GM19438 (cell line): ENCODE measurements around the gene DLG4.

ENCODE experiments used
- ATAC-seq: cut with Tn5 transposase; IDR thresholded peaks from one replicate; pipeline ENCODE4 v1.9.1; 2021; ENCODE audit warnings: low read depth; ENCODE audit not compliant: unreplicated experiment

The DLG4 gene

DNA sequence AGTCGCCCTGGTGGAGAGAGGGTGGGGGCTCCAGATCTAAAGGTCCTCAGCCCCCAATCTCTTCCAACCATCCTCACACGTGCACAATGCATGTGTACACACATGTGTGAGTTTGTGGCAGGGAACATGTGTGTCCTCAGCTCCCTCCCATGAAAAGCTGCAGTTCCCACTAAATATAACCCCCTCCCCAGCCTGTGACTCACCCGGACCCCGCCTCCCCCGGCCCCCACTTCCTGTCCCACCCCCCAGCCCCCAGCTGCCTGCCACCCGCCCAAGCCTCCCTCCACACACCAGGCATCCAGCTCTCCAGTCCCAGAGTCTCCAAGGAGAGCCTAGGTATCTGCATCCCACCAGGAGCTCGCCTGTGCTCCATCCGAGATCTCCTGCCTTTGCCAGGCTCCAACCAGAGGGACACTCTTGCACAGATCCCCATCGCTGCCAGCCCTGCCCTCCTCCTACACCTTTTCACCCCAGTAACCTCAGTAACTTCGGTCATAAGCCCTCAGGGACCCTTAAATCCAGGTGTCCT, 3.9 kb downstream of the DLG4 start:
- no peak for ATAC-seq

DNA sequence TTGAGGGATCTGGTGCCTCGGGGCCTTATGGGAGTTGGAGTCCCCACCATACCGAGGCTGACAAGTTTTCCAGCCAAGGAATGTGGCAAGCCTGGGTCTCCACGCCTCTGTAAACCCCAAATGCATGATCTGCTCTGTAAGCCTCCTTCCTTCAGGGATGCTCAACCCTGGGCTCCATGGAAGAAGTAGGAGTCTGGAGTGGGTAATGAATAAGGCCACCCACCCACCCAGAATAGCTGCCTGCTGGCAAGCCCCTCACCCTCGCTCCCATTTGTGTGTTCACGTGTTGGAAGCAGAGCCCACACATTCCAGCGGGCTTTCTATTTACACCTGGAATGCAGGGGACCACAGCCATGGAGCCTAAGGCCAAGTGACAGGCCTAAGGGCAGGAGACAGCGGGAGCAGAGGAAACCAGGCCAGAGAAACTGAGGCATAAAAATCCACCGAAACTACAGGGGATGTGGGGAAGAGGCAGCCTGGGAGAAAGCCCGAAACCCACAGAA, 4.4 kb downstream of the DLG4 start:
- no peak for ATAC-seq

DNA sequence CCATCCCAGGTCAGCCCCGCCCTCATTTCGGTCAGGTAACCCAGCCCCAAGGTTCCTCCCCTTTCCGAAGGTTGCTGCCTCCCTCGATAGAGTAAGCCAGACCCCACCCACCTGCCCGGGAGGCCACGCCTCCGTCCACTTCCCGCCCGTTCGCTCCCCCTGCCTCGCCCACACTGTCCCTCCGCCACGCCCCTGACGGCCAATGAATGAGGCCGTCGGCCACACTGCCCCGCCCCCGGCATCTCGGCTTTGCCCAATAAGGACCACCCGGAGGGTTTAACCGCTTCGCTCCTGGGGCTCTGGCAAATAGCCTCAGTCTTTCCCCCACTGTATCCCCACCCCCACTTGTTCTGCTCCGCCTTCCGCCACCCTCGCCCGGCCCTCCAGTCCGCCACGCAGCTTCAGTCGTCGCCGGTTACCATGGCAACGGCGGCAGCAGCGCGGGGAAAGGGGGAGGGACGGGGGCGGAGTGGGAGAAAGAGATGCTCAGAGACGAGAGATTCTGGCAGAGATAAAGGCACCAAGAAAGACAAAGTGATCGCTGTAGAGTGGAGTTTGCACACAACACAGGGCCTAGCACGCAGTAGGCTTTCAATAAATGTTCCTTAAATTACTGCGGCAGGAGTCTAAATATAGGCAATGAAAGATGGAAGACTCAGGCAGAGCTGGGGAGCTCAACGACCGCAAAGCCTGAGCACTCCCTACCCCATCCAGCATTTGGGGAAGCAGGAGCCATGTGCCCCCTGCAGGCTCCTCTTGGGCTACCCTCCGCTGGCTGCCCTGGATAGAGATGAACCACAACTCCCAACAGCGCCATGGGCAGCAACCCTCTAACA, 5.1 kb downstream of the DLG4 start:
- peak; percentile 64 for ATAC-seq

DNA sequence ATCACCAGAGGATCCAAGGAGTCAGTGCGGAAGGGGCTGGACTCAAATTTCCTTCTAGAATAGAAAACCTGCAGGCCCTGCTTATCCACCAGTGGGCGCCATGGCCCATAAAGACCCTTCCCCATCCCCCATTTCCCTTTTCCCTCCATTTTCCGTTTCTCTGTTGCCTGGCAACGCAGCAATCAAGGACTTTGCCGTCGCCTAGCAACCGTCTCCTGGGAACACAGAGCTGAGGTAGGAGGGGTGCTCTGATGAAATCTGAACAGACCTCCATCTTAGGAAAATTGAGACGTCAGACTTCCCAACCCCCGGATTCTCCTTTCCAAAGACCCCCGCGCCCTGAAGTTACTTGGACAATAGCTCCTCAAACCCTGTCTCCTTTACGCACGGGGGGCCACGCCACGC, 5.7 kb downstream of the DLG4 start:
- no peak for ATAC-seq

DNA sequence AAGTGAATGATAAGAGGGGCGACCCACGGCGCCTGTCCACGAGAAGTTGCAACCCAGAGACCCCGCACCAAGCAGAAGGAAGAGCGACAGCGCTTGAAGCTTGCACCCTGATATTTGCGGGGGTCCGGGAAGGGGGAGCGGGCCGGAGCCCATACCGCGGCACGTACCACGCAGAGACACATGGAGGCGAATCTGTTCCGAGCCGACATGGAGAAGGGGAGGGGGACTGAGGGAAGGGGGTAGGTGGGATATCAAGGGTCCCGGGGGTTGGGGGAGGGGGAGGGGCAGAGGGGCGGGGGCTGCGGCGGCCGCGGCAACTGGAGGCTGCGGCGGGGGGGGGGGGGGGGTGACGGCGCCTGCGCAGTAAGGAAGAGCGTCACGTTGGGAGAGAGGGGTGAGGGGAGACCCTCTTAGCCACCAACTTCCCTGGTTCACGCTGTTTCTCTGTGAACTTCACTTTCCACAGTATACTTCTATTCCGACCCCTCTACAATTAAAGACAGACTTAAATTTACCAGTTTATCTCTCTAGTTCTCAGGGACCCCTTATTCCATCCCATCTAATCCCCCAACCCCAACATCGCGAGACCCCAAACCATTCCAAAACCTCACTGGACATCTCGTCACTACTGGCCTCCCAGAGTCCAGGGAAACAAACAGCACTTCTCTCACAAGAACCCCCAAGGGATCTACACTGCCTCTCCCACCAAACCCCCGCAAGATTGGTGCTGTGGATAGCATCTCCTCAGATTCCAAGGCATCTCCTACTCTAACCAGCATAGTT, 8.0 kb downstream of the DLG4 start:
- ATAC-seq: no peak

DNA sequence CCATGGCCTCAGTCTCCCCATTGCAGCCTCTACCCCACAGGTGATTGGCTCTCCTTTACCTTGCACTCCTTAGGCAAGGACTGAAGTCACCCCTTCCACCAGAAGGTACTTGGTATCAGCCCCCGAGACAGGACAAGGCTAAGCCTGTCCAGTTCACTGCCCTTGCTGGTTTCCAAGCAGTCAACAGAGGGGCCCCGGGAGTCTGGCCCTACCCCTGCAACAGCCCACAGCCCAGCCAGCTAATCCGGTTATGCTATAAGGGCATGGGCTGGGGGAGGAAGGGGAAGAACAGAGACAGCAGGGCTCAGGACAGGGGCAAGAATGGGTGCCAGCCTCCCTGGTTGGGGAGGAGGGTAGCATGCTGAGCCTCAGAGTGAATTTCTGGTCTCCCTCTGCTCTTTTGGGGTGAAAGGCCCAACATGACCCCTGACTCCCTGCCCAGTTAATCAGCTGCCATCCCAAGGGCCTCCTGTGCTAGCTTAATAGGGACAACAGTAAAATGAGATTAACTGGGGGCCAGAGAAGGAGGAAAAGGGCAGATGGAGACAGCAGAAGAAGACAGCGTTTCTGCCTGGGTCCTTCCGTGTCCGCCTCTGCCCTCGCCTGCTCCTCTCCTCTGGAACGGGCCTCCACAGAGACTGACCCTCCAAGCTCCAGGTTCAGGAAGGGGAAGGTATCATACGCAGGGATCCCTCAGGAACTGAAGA, 10.7 kb downstream of the DLG4 start:
- no peak for ATAC-seq

DNA sequence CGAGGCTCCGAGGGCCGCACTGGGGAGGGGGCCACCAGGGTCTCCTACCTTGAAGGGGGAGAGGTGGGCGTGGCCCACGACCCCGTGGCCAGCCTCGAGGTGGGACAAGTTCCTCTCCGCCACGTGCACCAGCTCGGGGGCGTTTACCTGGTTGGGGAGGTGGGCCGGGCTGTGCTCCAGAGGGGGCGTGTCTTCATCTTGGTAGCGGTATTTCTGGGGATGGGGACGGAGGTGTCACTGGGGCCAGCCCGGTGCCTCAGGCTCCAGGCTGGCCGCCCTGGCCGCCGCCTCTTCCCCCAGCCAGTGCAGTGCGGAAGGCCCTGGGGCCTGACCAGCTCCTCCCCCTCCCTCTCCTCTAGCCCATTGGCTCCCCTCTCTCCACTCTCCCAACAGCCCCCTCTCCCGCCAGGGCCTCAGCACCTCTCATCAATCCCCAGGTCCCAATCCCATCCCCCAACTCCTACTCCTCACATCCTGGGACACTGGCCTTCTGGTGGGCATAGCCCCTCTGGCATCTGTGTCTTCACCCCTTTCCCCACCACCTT, 11.5 kb downstream of the DLG4 start:
- no peak for ATAC-seq

DNA sequence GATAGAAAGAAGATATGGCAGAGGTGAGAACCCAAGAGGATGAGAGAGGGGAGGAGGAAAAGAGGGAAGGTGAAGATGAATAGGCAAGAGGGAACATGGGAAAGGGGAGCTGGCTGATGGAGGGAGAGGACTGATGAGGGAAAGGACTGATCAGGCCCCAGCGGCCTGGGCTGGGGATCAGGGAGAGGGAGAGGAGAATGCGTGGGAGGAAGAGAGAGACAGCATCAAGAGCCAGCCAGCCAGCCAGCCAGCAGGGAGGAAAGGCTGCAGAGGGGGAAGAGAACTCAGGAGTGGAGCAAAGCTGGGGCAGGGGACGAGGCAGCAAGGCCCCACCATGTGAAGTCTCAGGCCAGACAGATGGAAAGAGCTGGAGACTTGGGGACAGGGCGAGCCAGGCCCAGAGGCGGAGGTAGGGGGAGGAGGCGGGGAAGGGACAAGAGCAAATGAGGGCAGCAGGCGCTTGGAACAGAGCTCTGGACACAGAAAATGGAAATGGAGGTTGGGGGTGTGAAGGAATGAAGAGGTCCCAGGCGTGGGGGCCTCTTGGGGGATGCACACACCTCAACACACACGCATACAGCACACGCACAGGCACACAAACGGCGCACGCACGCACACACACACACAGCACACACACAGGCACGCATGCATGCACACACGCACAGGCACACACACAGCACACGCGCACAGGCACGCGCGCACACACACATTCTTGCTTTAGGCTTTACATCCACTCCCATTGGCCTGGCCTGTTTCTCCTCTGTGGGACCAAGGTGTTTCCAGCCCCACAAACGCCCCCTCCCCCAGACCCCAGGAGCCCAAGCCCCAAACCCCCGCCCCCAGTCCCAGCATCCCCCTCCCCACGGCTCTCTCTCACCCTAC, 12.3 kb downstream of the DLG4 start:
- no peak for ATAC-seq

DNA sequence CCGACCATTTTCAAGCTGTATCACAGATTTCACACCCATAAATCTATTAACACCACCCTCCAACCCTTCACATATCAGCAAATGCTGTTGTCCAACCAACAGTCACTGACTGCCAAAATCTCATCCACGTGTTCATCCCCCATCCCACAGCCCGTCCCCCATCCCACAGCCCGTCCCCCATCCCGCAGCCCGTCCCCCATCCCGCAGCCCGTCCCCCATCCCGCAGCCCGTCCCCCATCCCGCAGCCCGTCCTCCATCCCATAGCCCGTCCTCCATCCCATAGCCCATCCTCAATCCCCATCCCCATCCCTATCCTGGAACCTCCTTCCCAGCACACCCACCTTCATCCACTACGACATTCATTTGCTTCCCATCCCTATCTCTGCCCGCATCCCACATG, 14.1 kb downstream of the DLG4 start:
- ATAC-seq: no peak

DNA sequence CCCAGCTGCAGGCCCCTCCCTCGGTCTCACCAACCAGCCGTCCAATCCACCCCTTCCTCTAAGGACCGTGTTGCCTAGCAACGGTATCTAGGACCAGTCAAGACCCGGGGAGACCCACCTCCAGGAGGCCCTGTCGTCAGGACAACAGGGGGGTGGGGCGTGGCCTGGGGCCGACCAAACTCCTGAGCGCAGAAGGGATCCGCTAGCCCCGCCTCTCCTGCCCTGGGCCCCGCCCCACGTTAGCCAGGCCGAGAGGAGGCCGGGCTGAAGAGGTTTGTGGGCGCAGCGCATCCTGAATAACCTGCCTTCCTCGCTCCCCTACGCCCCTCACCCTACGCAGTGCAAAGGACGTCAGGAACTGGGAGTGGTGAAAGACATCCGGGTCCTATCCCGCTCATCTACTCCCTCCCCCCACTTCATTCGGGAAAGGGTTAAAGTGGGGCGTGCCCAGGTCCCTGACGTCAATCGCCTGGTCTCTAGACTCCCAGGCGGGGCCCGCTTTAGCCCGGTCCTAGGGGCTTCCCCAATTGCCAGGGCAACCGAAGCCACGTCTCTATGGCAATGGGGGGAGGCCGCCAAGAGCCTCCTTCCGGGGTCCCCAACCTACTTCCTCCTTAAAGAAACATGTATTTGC, 14.7 kb downstream of the DLG4 start:
- ATAC-seq: peak; percentile 88

DNA sequence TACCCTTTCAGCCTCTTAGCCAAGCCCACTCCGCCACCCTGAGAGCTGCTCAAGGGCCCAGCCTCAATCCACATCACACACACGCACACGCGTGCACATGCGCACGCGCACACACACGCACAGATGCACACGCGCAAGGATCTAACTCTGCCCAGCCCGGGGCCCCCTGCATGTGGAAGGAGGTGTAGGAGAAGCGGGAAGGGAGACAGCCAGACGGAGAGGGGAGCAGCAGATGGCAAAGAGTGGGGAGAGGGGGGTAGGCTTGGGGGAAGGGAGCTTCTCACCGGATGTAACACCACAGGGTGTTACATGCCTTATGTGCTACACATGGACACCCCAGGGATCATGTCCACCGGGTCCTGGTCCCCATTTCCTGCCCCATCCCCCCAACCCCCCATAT, 15.3 kb downstream of the DLG4 start:
- ATAC-seq: no peak

DNA sequence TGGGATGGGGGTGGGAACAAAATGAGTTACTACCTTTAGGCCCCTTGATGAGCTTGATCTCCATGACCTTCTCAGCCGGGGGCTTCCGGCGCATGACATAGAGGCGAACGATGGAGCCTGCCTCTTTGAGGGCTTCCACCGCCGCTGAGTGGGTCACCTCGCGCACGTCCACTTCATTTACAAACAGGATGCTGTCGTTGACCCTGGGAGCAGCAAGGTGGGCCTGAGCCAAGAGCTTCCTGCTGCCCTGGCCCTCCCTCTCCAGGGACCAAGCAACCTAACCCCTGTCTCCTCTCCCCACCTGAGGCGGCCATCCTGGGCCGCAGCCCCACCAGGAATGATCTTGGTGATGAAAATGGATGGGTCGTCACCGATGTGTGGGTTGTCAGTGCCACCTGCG, 16.2 kb downstream of the DLG4 start:
- no peak for ATAC-seq

DNA sequence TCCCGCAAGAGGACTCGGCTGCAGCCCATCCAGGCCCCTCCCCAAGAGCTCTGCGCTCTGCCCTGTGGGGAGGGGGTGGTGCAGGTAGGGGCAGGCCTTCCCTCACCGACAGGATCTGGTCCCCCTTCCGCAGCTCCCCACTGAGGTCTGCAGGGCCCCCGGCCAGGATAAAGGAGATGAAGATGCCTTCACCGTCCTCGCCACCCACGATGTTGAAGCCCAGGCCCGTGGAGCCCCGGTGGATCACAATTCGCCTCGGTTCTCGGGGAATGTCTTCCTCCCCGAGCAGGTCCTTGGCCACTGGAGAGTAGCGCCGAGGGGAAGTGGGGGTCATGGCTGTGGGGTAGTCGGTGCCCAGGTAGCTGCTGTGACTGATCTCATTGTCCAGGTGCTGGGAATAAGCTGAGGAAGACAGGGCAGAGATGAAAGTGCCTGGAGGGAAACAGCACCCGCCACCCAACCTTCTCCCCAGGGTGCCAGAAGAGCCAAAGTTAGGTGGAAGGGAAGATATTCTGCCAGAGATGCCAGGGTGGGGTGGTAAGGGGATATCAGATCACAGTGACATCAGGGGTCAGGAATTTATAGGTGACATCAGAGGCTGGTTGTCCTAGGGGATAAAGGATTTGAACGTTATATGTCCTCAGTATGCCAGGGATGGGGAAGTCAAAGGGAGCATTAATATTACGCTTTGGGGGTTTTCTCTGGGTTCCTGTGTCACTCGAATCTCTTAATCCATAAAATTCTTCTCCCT, 22.8 kb downstream of the DLG4 start:
- no peak for ATAC-seq

DNA sequence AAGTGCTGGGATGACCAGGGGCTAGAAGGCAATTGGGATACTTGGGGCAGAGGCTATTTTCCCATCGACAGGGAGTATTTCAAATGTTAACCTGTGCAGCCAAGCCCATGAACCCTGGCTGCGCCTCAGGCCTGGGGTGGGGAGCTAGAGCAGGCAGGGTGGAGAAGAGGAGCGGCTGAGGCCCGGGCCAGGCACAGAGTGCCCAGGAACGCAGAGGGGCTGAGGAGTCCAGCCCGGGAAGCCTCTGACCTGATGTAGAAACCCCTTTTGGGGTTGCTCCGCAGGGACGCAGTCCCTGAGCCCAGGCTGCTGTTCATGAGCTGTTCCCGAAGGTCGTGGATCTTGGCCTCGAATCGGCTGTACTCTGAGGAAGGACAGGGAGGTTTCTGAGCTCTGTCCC, 23.7 kb downstream of the DLG4 start:
- no peak for ATAC-seq

DNA sequence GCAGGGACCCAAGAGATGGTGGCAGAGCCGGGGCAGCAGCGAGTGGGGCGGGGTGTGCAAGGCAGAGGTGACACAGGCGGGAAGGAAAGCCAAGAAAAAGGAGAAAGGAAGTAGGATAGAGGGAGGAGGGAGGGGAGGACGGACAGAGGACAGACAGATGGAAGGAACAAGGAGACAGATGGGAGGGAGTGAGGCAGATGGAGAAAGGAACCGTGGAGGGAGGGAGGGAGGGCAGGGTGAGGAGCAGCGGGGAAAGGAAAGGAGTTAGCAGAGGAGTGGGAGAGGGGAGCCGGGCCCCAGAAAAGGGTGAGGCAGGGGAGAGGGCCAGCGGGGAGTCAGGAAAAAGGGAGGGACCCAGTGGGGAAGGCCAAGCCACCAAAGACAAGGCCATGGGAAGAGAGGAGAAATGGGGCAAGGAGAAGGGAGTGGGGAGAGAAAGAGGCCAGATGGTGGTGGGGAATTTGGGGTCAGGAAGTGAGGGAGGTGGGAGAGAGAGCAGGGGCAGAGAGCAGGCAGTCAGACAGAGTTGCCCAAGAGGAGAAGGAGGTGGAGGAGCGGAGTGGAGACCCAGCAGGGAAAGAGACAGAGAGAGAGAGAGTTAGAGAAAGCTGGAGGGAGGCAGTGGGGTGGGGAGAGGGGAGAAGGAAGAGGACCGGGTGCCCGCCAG, 27.2 kb downstream of the DLG4 start:
- no peak for ATAC-seq

DNA sequence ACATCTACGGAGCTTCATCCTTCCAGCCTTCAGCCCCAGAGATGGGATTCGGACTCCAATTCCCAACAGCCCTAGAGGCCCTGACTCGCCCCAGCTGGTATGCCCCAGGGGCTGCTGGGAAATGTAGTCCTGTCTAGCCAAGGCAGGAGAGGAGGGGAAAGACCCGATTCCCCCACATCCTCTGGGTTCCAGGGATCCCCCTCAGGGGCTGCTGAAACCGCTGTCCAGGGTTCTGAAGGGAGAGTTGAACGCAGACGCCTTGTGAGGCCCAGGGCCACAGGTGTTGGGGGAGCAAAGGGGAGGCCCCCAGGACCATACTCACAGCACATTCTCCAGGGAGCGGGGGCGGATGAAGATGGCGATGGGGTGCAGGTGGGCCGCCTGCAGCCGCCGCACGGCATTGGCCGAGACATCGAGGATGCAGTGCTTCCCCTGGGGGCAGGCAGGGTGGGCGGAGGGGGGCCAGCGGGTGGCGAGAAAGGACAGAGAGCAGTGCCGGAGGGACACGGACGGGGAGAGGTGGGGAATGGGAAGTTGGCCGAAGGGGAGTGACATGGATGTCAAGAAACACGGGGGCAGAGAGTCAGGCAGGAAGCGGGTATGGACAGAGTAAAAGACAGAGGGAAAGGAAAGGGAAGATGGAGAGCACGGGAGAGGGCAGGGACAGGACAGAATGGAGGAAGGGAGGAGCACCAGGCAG, 27.9 kb downstream of the DLG4 start:
- ATAC-seq: no peak

DNA sequence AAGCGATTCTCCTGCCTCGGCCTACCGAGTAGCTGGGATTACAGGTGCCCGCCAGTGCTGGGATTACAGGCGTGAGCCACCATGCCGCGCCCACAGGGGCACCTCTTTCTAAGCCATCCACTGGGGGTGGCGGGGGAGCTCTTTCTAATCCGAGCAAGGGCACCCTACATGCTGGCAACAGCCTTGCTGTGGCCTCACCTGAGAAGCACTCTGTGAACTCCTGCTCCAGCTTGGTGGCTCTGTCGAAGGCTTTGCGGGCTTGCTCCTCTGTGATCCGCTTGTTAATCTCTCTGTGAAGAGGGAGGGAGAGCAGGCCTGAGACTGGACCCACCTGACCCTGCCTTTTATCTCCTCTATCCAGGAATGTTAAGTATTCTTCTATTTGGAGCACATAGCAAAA, 28.6 kb downstream of the DLG4 start:
- no peak for ATAC-seq
